ENCODE measurements around the gene CEP290. TPM values are rescaled to one million over a fixed set of nuclear protein-coding genes. Genes with fewer than 3 reads are reported as not detected.

Gene CEP290
- total and polyA plus RNA-seq, 12 donors, result 5.1 to 32.0 (median 11.2) TPM

GRCh38 chr12:88084210-88084609, 57.7 kb downstream of the CEP290 start:
- H3K27ac ChIP-seq, result no peak overlapping the region
- TF ChIP-seq CTCF (IDR thresholded peaks at IDR 0.05) (no peak), POLR2A (IDR thresholded peaks at IDR 0.05) (no peak)
- H3K4me3 ChIP-seq, result no peak overlapping the region
- H3K9me3 ChIP-seq (replicated peaks in 1 of 3), result no peaks in the 10 kb centered on the region
- no peaks in the 10 kb centered on the region for H3K4me1 ChIP-seq (replicated peaks in 1 of 2)
- intact Hi-C loops (cut with DNase I), result no loop called here
- no peak for DNase-seq
- no peaks in the 10 kb centered on the region for H3K27me3 ChIP-seq
- H3K36me3 ChIP-seq (replicated peaks in 1 of 2), result peaks cover 0 to 23% of the 10 kb centered on the region in 2 donors
- WGBS, 4 donors, result 89 to 93% (median 92%) methylated on average over 4 of the region's 4 CpGs

GRCh38 chr12:88083634-88084033, 58.3 kb downstream of the CEP290 start:
- no peak overlapping the region for H3K27ac ChIP-seq
- no peak for TF ChIP-seq CTCF (IDR thresholded peaks at IDR 0.05)
- TF ChIP-seq POLR2A (IDR thresholded peaks at IDR 0.05), result no peak
- WGBS, 4 donors, result 90 to 93% (median 92%) methylated on average over 3 of the region's 3 CpGs
- H3K9me3 ChIP-seq (replicated peaks in 1 of 3), result no peaks in the 10 kb centered on the region
- H3K4me3 ChIP-seq, result no peak overlapping the region
- H3K4me1 ChIP-seq (replicated peaks in 1 of 2), result no peaks in the 10 kb centered on the region
- no peaks in the 10 kb centered on the region for H3K27me3 ChIP-seq
- DNase-seq, result no peak
- intact Hi-C loops (cut with DNase I), result no loop called here
- H3K36me3 ChIP-seq (replicated peaks in 1 of 2), result peaks cover 0 to 19% of the 10 kb centered on the region in 2 donors

- Histone ChIP-seq H3K27ac (no peak overlapping the region), H3K4me1 (replicated peaks in 1 of 2) (no peaks in the 10 kb centered on the region), H3K4me3 (no peak overlapping the region), H3K9me3 (replicated peaks in 1 of 3) (no peaks in the 10 kb centered on the region), H3K27me3 (no peaks in the 10 kb centered on the region), H3K36me3 (replicated peaks in 1 of 2) (peaks cover 0 to 31% of the 10 kb centered on the region in 2 donors)
- TF ChIP-seq CTCF (IDR thresholded peaks at IDR 0.05) (no peak), POLR2A (IDR thresholded peaks at IDR 0.05) (no peak)
- no peak for DNase-seq
- intact Hi-C loops (cut with DNase I), result no loop called here
Measured at GRCh38 chr12:88081247-88081646, 60.6 kb downstream of the CEP290 start.

GRCh38 chr12:88067301-88067700, 74.6 kb downstream of the CEP290 start:
- no peak overlapping the region for H3K27ac ChIP-seq
- H3K9me3 ChIP-seq (replicated peaks in 1 of 3), result no peaks in the 10 kb centered on the region
- no peak for TF ChIP-seq CTCF (IDR thresholded peaks at IDR 0.05)
- TF ChIP-seq POLR2A (IDR thresholded peaks at IDR 0.05), result no peak
- H3K27me3 ChIP-seq, result no peaks in the 10 kb centered on the region
- H3K36me3 ChIP-seq (replicated peaks in 1 of 2), result no peaks in the 10 kb centered on the region
- no peaks in the 10 kb centered on the region for H3K4me1 ChIP-seq (replicated peaks in 1 of 2)
- no peak for DNase-seq
- intact Hi-C loops (cut with DNase I), result no loop called here
- no peak overlapping the region for H3K4me3 ChIP-seq
- 95 to 99% (median 98%) methylated on average over 9 of the region's 9 CpGs for WGBS, 4 donors
